Mesenchymal stem cell (in vitro differentiated cells and primary cell): Measurements from ENCODE around the gene MSMB.
"Not testable (repeated sequence)": the region's sequence is repeated elsewhere in the genome, so short reads cannot be mapped to it uniquely, and the experiment has no call there.

Source experiments
- DNase-seq: peaks from one replicate; pipeline ENCODE4 v3.0.0-alpha.2; 2013
- H2AFZ ChIP-seq: one replicate; pipeline ENCODE4 v1.6.1; 2013; ENCODE audit warnings: low read depth, mild to moderate bottlenecking, control low read depth, inconsistent platforms, low read length, moderate library complexity
- H2AK5ac ChIP-seq: 2 replicates; pipeline ENCODE4 v1.6.1; 2013; ENCODE audit warnings: low read length, moderate library complexity, mild to moderate bottlenecking, inconsistent platforms; ENCODE audit not compliant: severe bottlenecking
- H2BK120ac ChIP-seq: one replicate; pipeline ENCODE4 v1.6.1; 2013; ENCODE audit warnings: low read depth, mild to moderate bottlenecking, inconsistent platforms, low read length, moderate library complexity
- H2BK12ac ChIP-seq, 2 experiments: one replicate each; pipeline ENCODE4 v1.6.1; 2013; ENCODE audit warnings: inconsistent platforms in 2 of 2, low read length in 2 of 2, mild to moderate bottlenecking in 2 of 2, moderate library complexity in 2 of 2, control low read depth in 1 of 2
- H2BK15ac ChIP-seq: one replicate; pipeline ENCODE4 v1.6.1; 2013; ENCODE audit warnings: mild to moderate bottlenecking, low read depth, inconsistent platforms; ENCODE audit not compliant: poor library complexity, severe bottlenecking
- H2BK5ac ChIP-seq: 2 replicates; pipeline ENCODE4 v1.6.1; 2013; ENCODE audit warnings: low read depth, mild to moderate bottlenecking, low read length, control low read depth, inconsistent platforms; ENCODE audit not compliant: poor library complexity, severe bottlenecking
- H3K14ac ChIP-seq, 2 experiments: one replicate each; pipeline ENCODE4 v1.6.1; 2013; ENCODE audit warnings: inconsistent platforms in 2 of 2, low read length in 2 of 2, control low read depth in 1 of 2, mild to moderate bottlenecking in 1 of 2, moderate library complexity in 1 of 2
- H3K18ac ChIP-seq, 2 experiments: one replicate each; pipeline ENCODE4 v1.6.1; 2013; ENCODE audit warnings: inconsistent platforms in 2 of 2, low read length in 2 of 2, control low read depth in 1 of 2, low read depth in 1 of 2, mild to moderate bottlenecking in 1 of 2
- H3K23ac ChIP-seq, 2 experiments: one replicate each; pipeline ENCODE4 v1.6.1; 2013; ENCODE audit warnings: inconsistent platforms in 2 of 2, low read length in 2 of 2, mild to moderate bottlenecking in 2 of 2, moderate library complexity in 2 of 2, control low read depth in 1 of 2
- H3K27ac ChIP-seq: 2 replicates; pipeline ENCODE4 v1.5.1; 2013; ENCODE audit warnings: mild to moderate bottlenecking, moderate library complexity, low read length, control low read depth, inconsistent platforms; ENCODE audit not compliant: poor library complexity, severe bottlenecking
- H3K27me3 ChIP-seq, 2 experiments: 2 replicates each; pipeline versions ENCODE4 v1.6.1 to v1.7.0; 2013; ENCODE audit warnings: low read length in 2 of 2, mild to moderate bottlenecking in 2 of 2, moderate library complexity in 2 of 2, control low read depth in 1 of 2, inconsistent platforms in 1 of 2; ENCODE audit not compliant: control insufficient read depth in 1 of 2, insufficient read depth in 1 of 2
- H3K36me3 ChIP-seq, 2 experiments: 2 replicates each; pipeline versions ENCODE4 v1.6.1 to v1.7.0; 2013; ENCODE audit warnings: low read length in 2 of 2, control low read depth in 1 of 2, inconsistent platforms in 1 of 2, low read depth in 1 of 2, mild to moderate bottlenecking in 1 of 2; ENCODE audit not compliant: insufficient read depth in 2 of 2, control insufficient read depth in 1 of 2
- H3K4ac ChIP-seq, 2 experiments: one replicate each; pipeline ENCODE4 v1.6.1; 2013; ENCODE audit warnings: inconsistent platforms in 2 of 2, low read length in 2 of 2, mild to moderate bottlenecking in 2 of 2, moderate library complexity in 2 of 2, control low read depth in 1 of 2, low read depth in 1 of 2
- H3K4me1 ChIP-seq: 2 replicates; pipeline ENCODE4 v1.6.1; 2013; ENCODE audit warnings: low read depth, low read length, control low read depth; ENCODE audit not compliant: control insufficient read depth, insufficient read depth
- H3K4me2 ChIP-seq: 2 replicates; pipeline ENCODE4 v1.6.1; 2013; ENCODE audit warnings: low read length, mild to moderate bottlenecking, inconsistent platforms; ENCODE audit not compliant: poor library complexity, severe bottlenecking
- H3K4me3 ChIP-seq, 2 experiments: 2 replicates each; pipeline versions ENCODE4 v1.5.1 to v1.7.0; 2013; ENCODE audit warnings: low read length in 2 of 2, mild to moderate bottlenecking in 2 of 2, control low read depth in 1 of 2, low read depth in 1 of 2; ENCODE audit not compliant: insufficient read depth in 1 of 2
- H3K79me1 ChIP-seq: replicated peaks from 2 replicates; pipeline ENCODE4 v1.6.1; 2013; ENCODE audit warnings: mild to moderate bottlenecking, control low read depth, low read length, inconsistent platforms; ENCODE audit not compliant: poor library complexity, severe bottlenecking
- H3K9ac ChIP-seq: 2 replicates; pipeline ENCODE4 v1.7.0; 2013; ENCODE audit warnings: mild to moderate bottlenecking, low read length, moderate library complexity
- H3K9me3 ChIP-seq: 2 replicates; pipeline ENCODE4 v1.7.0; 2013; ENCODE audit warnings: mild to moderate bottlenecking, low read length; ENCODE audit not compliant: control insufficient read depth
- H4K8ac ChIP-seq: one replicate; pipeline ENCODE4 v1.6.1; 2013; ENCODE audit warnings: inconsistent platforms, mild to moderate bottlenecking, low read length, moderate library complexity
- H4K91ac ChIP-seq: one replicate; pipeline ENCODE4 v1.6.1; 2013; ENCODE audit warnings: mild to moderate bottlenecking, low read length, inconsistent platforms
- WGBS: methylation state at CpG from one replicate; pipeline ENCODE4 v1.1.7; 2013; ENCODE audit warnings: mixed read lengths; 5-methylcytosine and 5-hydroxymethylcytosine counted together

Gene MSMB

GRCh38 chr10:46001187-46001756, 44.8 kb downstream of the MSMB start:
- H3K9ac ChIP-seq = no peak overlapping the region
- 92% methylated on average over 5 of the region's 5 CpGs for WGBS
- H3K14ac ChIP-seq = no peak overlapping the region
- no peak overlapping the region for H4K8ac ChIP-seq
- H3K4me2 ChIP-seq = no peak overlapping the region
- no peak overlapping the region for H2BK12ac ChIP-seq
- H4K91ac ChIP-seq = no peak overlapping the region
- no peak overlapping the region for H3K18ac ChIP-seq
- no peaks in the 10 kb centered on the region for H3K27me3 ChIP-seq
- H3K23ac ChIP-seq = peak overlapping the region in 1 of 2 experiments; percentile 69
- H3K4me1 ChIP-seq = no peaks in the 10 kb centered on the region
- no peaks in the 10 kb centered on the region for H3K9me3 ChIP-seq
- no peak overlapping the region for H3K4me3 ChIP-seq
- no peak for DNase-seq
- no peak overlapping the region for H2BK5ac ChIP-seq
- H2BK15ac ChIP-seq = no peak overlapping the region
- peaks cover 23% of the 10 kb centered on the region for H3K79me1 ChIP-seq
- peaks cover 19 to 85% of the 10 kb centered on the region in 2 experiments for H3K36me3 ChIP-seq
- no peak overlapping the region for H2BK120ac ChIP-seq
- H2AK5ac ChIP-seq = no peak overlapping the region
- no peak overlapping the region for H2AFZ ChIP-seq
- no peak overlapping the region for H3K4ac ChIP-seq
- H3K27ac ChIP-seq = no peak overlapping the region

DNA sequence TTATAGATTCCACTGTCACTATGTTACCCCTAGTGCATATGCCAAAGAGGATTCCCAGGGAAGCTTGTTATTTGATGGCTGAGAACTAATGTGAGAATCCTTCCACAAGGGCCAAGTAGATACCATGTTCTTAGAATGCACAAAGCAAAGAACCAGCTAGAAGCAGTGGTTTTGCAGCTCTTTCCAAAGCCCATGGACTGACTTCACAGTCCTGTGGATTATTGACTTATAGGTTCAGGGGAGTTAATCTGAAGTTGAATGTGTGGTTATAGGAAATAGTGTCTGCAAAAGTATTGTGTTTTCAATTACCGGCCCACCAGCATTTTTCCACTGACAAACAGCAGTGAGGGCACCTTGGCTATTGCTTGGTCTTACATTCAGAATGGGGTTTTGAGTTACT, 45.5 kb downstream of the MSMB start:
- Histone ChIP-seq H3K4me2 (no peak overlapping the region), H3K27me3 (no peaks in the 10 kb centered on the region), H3K9me3 (no peaks in the 10 kb centered on the region), H3K79me1 (peaks cover 23% of the 10 kb centered on the region), H4K8ac (no peak overlapping the region), H3K4ac (no peak overlapping the region), H2BK120ac (no peak overlapping the region), H3K14ac (no peak overlapping the region), H2BK12ac (no peak overlapping the region), H3K36me3 (peaks cover 19 to 78% of the 10 kb centered on the region in 2 experiments), H2AK5ac (no peak overlapping the region), H3K4me3 (no peak overlapping the region), H3K4me1 (no peaks in the 10 kb centered on the region), H2BK15ac (no peak overlapping the region), H2AFZ (no peak overlapping the region), H3K18ac (no peak overlapping the region), H2BK5ac (no peak overlapping the region), H4K91ac (no peak overlapping the region), H3K27ac (no peak overlapping the region), H3K23ac (no peak overlapping the region), H3K9ac (no peak overlapping the region)
- DNase-seq = no peak
- 100% methylated on average over 1 of the region's 1 CpG for WGBS

GRCh38 chr10:45999955-46000354, 46.1 kb downstream of the MSMB start:
- not testable (repeated sequence) for H3K14ac ChIP-seq, H3K4me1 ChIP-seq, H3K4me2 ChIP-seq, H3K4ac ChIP-seq, H2BK12ac ChIP-seq, H3K4me3 ChIP-seq, H3K23ac ChIP-seq, H2BK5ac ChIP-seq, H2AFZ ChIP-seq, H3K27ac ChIP-seq, H3K9ac ChIP-seq, H3K18ac ChIP-seq, H3K27me3 ChIP-seq, H3K9me3 ChIP-seq, H2AK5ac ChIP-seq, H4K91ac ChIP-seq, DNase-seq, H4K8ac ChIP-seq, H2BK120ac ChIP-seq, H2BK15ac ChIP-seq
- H3K36me3 ChIP-seq = peaks cover 19 to 72% of the 10 kb centered on the region in 2 experiments
- 96% methylated on average over 5 of the region's 5 CpGs for WGBS
- H3K79me1 ChIP-seq = peaks cover 22% of the 10 kb centered on the region

GRCh38 chr10:45997994-45998763, 47.9 kb downstream of the MSMB start:
- H3K9me3 ChIP-seq = no peaks in the 10 kb centered on the region
- H3K27ac ChIP-seq = no peak overlapping the region
- WGBS = 100% methylated on average over 2 of the region's 5 CpGs
- H4K8ac ChIP-seq = no peak overlapping the region
- H2AK5ac ChIP-seq = no peak overlapping the region
- no peak overlapping the region for H3K4ac ChIP-seq
- H2BK120ac ChIP-seq = no peak overlapping the region
- peaks cover 18% of the 10 kb centered on the region for H3K79me1 ChIP-seq
- DNase-seq = no peak
- no peak overlapping the region for H3K23ac ChIP-seq
- H3K14ac ChIP-seq = no peak overlapping the region
- H3K27me3 ChIP-seq = no peaks in the 10 kb centered on the region
- no peak overlapping the region for H2BK12ac ChIP-seq
- H4K91ac ChIP-seq = no peak overlapping the region
- no peak overlapping the region for H3K9ac ChIP-seq
- no peak overlapping the region for H2BK15ac ChIP-seq
- peaks cover 21 to 56% of the 10 kb centered on the region in 2 experiments for H3K36me3 ChIP-seq
- H3K18ac ChIP-seq = no peak overlapping the region
- H3K4me2 ChIP-seq = no peak overlapping the region
- H2AFZ ChIP-seq = no peak overlapping the region
- no peaks in the 10 kb centered on the region for H3K4me1 ChIP-seq
- no peak overlapping the region for H3K4me3 ChIP-seq
- H2BK5ac ChIP-seq = no peak overlapping the region
